Vagina (tissue), 2 donors: Measurements from ENCODE around the gene CUL5.

Experiments used
- POLR2A ChIP-seq, 2 donors: fragments of 450-650 bp; IDR thresholded peaks; one replicate each; pipeline ENCODE4 v1.6.1; 2017; ENCODE audit warnings: antibody characterized with exemption in 2 of 2, mild to moderate bottlenecking in 2 of 2, moderate library complexity in 2 of 2
- POLR2AphosphoS5 ChIP-seq, 2 donors: sonication (generic); formaldehyde crosslinking; IDR thresholded peaks; one replicate each; pipeline ENCODE4 v1.9.0; 2017; ENCODE audit warnings: antibody characterized with exemption in 2 of 2, mild to moderate bottlenecking in 2 of 2, low read depth in 1 of 2; ENCODE audit not compliant: insufficient read depth in 1 of 2
- TF ChIP-seq, protein P1 (sequence below), 3 experiments: fragments of 450-650 bp in 2 of 3; fragments of 200-600 bp in 1 of 3; sonication (generic) in 1 of 3; IDR thresholded peaks; one replicate each; pipeline ENCODE4 v1.5.1; 2017 to 2019; ENCODE audit warnings: antibody characterized with exemption in 3 of 3, mild to moderate bottlenecking in 2 of 3, moderate library complexity in 2 of 3

DNA sequence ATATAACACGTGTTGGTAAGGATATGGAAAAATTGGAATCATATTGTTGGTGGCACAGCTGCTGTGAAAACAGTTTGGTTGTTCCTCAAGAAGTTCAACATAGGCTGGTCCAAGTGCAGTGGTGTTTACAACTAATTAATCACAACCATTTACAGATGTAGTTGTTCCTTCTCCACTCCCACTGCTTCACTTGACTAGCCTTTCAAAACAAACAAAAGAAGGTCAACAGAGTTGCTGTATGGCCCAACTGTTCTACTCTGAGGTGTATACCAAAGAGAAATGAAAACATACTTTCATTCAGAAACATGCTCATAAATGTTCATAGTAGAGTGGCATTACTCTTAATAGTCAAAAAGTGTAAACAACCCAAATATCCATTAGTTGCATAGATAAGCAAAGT is 76.1 kb downstream of the CUL5 start:
- TF ChIP-seq, protein P1, sequence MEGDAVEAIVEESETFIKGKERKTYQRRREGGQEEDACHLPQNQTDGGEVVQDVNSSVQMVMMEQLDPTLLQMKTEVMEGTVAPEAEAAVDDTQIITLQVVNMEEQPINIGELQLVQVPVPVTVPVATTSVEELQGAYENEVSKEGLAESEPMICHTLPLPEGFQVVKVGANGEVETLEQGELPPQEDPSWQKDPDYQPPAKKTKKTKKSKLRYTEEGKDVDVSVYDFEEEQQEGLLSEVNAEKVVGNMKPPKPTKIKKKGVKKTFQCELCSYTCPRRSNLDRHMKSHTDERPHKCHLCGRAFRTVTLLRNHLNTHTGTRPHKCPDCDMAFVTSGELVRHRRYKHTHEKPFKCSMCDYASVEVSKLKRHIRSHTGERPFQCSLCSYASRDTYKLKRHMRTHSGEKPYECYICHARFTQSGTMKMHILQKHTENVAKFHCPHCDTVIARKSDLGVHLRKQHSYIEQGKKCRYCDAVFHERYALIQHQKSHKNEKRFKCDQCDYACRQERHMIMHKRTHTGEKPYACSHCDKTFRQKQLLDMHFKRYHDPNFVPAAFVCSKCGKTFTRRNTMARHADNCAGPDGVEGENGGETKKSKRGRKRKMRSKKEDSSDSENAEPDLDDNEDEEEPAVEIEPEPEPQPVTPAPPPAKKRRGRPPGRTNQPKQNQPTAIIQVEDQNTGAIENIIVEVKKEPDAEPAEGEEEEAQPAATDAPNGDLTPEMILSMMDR (IDR thresholded peaks at IDR 0.05): no peak
- TF ChIP-seq POLR2AphosphoS5 (IDR thresholded peaks at IDR 0.05; ENCODE audit: insufficient read depth in 1 of 2, low read depth in 1 of 2): no peak
- TF ChIP-seq POLR2A (IDR thresholded peaks at IDR 0.05): no peak
